Gastroesophageal sphincter (tissue), 4 donors: ENCODE results near the gene EVL. TPM values are rescaled to one million over a fixed set of nuclear protein-coding genes. Genes with fewer than 3 reads are reported as not detected.
A peak's percentile ranks its signal among the peaks of the same experiment; 100 is the strongest.

Experiments used
- ATAC-seq: fragments of 150-250 bp; one replicate; pipeline ENCODE4 v1.9.1; 2016; ENCODE audit warnings: mild to moderate bottlenecking, moderate library complexity
- H3K27ac ChIP-seq, 4 donors: fragments of 200-600 bp; sonication (generic) in 3 of 4; 1 replicate in 3 of 4; 2 replicates in 1 of 4; pipeline ENCODE4 v1.5.1; 2016 to 2019
- H3K27me3 ChIP-seq: fragments of 200-600 bp; sonication (generic); one replicate; pipeline ENCODE4 v1.5.1; 2019
- H3K36me3 ChIP-seq, 2 donors: fragments of 200-600 bp; sonication (generic); one replicate each; pipeline ENCODE4 v1.5.1; 2019; ENCODE audit warnings: control low read depth in 1 of 2
- H3K4me1 ChIP-seq, 3 donors: fragments of 200-600 bp; sonication (generic); 1 replicate in 2 of 3; 2 replicates in 1 of 3; pipeline ENCODE4 v1.5.1; 2016 to 2019; ENCODE audit warnings: control low read depth in 2 of 3
- H3K4me3 ChIP-seq, 2 donors: fragments of 200-600 bp; sonication (generic); one replicate each; pipeline ENCODE4 v1.5.1; 2019; ENCODE audit warnings: mild to moderate bottlenecking in 1 of 2, moderate library complexity in 1 of 2
- H3K9me3 ChIP-seq, 3 donors: fragments of 200-600 bp; sonication (generic); one replicate each; pipeline ENCODE4 v1.5.1; 2017 to 2019; ENCODE audit warnings: control low read depth in 2 of 3
- EP300 ChIP-seq: sonication (generic); formaldehyde crosslinking; IDR thresholded peaks from one replicate; pipeline ENCODE4 v1.6.1; 2017; ENCODE audit warnings: antibody characterized with exemption, mild to moderate bottlenecking
- POLR2A ChIP-seq, 2 donors: fragments of 450-650 bp; IDR thresholded peaks; one replicate each; pipeline ENCODE4 v1.6.1; 2017; ENCODE audit warnings: antibody characterized with exemption in 2 of 2, mild to moderate bottlenecking in 2 of 2, moderate library complexity in 1 of 2
- POLR2AphosphoS5 ChIP-seq: sonication (generic); formaldehyde crosslinking; IDR thresholded peaks from one replicate; pipeline ENCODE4 v1.6.1; 2017; ENCODE audit warnings: antibody characterized with exemption
- WGBS, 2 donors: methylation state at CpG; one replicate each; pipeline ENCODE4 v1.1.5; 2018; ENCODE audit warnings: low coverage in 1 of 2; 5-methylcytosine and 5-hydroxymethylcytosine counted together
- total RNA-seq, 4 donors: library from RNA; depleted of rRNA; stranded (reverse); fragments of >200 nt; gene quantifications; one replicate each; pipeline ENCODE4 v1.1.0, GENCODE V29; 2016
- TF ChIP-seq, protein P1 (sequence below), 4 experiments: fragments of 200-600 bp in 2 of 4; fragments of 450-650 bp in 2 of 4; sonication (generic) in 1 of 4; IDR thresholded peaks; one replicate each; pipeline ENCODE4 v1.5.1; 2017 to 2019; ENCODE audit warnings: antibody characterized with exemption in 4 of 4, mild to moderate bottlenecking in 2 of 4, moderate library complexity in 2 of 4

Gene EVL
- total RNA-seq, 4 donors from 2014 or later: 36.1 to 42.6 (median 38.5) TPM

GRCh38 chr14:100159094-100159864 lies 94.1 kb downstream of the EVL start, which contains the start of gene DEGS2:
Gene DEGS2, minus strand, starts transcription at chr14:100159645. Its CDS starts 58 bp downstream, at chr14:100159587.
- TF ChIP-seq, protein P1, sequence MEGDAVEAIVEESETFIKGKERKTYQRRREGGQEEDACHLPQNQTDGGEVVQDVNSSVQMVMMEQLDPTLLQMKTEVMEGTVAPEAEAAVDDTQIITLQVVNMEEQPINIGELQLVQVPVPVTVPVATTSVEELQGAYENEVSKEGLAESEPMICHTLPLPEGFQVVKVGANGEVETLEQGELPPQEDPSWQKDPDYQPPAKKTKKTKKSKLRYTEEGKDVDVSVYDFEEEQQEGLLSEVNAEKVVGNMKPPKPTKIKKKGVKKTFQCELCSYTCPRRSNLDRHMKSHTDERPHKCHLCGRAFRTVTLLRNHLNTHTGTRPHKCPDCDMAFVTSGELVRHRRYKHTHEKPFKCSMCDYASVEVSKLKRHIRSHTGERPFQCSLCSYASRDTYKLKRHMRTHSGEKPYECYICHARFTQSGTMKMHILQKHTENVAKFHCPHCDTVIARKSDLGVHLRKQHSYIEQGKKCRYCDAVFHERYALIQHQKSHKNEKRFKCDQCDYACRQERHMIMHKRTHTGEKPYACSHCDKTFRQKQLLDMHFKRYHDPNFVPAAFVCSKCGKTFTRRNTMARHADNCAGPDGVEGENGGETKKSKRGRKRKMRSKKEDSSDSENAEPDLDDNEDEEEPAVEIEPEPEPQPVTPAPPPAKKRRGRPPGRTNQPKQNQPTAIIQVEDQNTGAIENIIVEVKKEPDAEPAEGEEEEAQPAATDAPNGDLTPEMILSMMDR (IDR thresholded peaks at IDR 0.05): no peak
- TF ChIP-seq EP300 (no peak), POLR2A (IDR thresholded peaks at IDR 0.05) (no peak), POLR2AphosphoS5 (no peak)
- Histone ChIP-seq H3K27me3 (peaks cover 73% of the 10 kb centered on the region), H3K27ac (no peak within 1 kb of the TSS), H3K4me3 (peak within 1 kb of the TSS in 1 of 2 donors; percentile 48), H3K4me1 (peaks cover 0 to 17% (median 13%) of the 10 kb centered on the region in 3 donors), H3K9me3 (peaks cover 0 to 12% (median 0%) of the 10 kb centered on the region in 3 donors), H3K36me3 (no peaks in the 10 kb centered on the region)
- peak; percentile 37 for ATAC-seq
- WGBS, 2 donors: no CpG with 5 or more reads among the region's 94 CpGs

DNA sequence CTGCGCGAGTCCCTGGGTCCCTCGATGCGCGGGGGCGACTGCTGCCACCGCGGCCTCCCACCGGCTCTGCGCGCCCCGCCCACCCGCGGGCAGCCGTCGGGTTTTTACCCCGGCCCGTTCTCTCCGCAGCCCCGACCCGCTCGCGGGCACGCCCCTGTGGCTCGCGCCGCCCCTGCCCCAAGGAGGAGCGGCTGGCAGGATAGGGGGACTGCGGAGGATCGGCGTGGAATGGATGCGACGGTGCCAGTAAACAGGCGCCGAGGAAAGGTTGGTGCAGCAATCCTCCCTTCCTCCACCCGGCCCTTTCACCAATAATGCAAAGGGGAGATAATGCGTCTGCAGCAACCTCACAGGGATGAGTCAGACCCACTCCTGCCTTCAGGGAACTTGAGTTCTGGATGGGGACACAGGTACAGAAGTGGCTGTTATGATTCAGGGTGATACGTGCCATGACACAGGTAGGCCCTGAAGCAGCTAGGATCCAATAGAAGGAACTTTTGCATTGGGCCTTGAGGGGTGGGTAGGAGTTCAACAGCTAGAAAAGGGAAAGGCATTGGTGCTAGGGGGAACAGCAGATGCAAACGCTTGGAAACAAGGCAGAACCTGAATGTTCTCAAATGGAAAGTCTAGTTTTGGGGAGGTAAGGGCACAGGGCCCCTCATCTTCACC lies 94.8 kb downstream of the EVL start:
- Histone ChIP-seq H3K4me1 (peaks cover 0 to 17% (median 13%) of the 10 kb centered on the region in 3 donors), H3K36me3 (no peaks in the 10 kb centered on the region), H3K27ac (no peak overlapping the region), H3K27me3 (peaks cover 66% of the 10 kb centered on the region), H3K9me3 (peaks cover 0 to 5% (median 0%) of the 10 kb centered on the region in 3 donors), H3K4me3 (peak overlapping the region in 1 of 2 donors; percentile 48)
- no peak for ATAC-seq
- TF ChIP-seq POLR2A (IDR thresholded peaks at IDR 0.05) (no peak), POLR2AphosphoS5 (no peak), EP300 (no peak)
- TF ChIP-seq, protein P1 (IDR thresholded peaks at IDR 0.05): no peak
- WGBS, 2 donors: 29% methylated on average over 7 of the region's 39 CpGs; no CpG with 5 or more reads in 1 of the 2 donors

- Histone ChIP-seq H3K36me3 (no peaks in the 10 kb centered on the region), H3K27me3 (peaks cover 66% of the 10 kb centered on the region), H3K4me1 (peaks cover 0 to 22% (median 13%) of the 10 kb centered on the region in 3 donors), H3K4me3 (no peak overlapping the region), H3K9me3 (no peaks in the 10 kb centered on the region), H3K27ac (no peak overlapping the region)
- no peak for ATAC-seq
- TF ChIP-seq, protein P1 (IDR thresholded peaks at IDR 0.05): no peak
- TF ChIP-seq POLR2A (IDR thresholded peaks at IDR 0.05): no peak
- TF ChIP-seq POLR2AphosphoS5: no peak
- no peak for TF ChIP-seq EP300
- WGBS, 2 donors: 60% methylated on average over 3 of the region's 7 CpGs; no CpG with 5 or more reads in 1 of the 2 donors
Observed at GRCh38 chr14:100160534-100160916, 95.3 kb downstream of the EVL start.

DNA sequence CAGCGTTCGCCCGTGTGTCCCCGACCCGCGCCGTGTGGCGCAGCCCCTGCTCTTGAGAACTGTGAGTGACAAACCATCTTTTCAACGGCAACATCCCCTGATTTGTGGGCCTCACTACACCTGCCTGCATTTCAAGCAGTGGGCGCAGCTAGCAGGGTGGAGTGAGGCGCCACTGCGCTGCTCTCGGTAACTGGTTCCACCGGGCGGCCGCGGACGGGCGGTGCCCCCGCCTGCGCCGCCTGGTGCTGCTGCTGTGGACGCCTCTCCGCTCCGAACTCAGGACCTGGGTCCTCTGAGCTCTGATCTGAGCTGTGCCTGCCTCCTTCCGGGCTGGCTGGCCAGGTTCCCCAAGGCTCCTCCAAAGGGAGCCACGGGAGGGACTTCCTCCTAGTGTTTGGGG lies 100.2 kb downstream of the EVL start:
- Histone ChIP-seq H3K9me3 (no peaks in the 10 kb centered on the region), H3K27ac (no peak overlapping the region), H3K4me1 (peaks cover 0 to 19% (median 0%) of the 10 kb centered on the region in 3 donors), H3K36me3 (no peaks in the 10 kb centered on the region), H3K4me3 (peak overlapping the region in 1 of 2 donors; percentile 10), H3K27me3 (peaks cover 52% of the 10 kb centered on the region)
- ATAC-seq: peak; percentile 68
- WGBS, 2 donors: 25 to 32% methylated on average over 6 to 10 of the region's 27 CpGs
- TF ChIP-seq POLR2A (IDR thresholded peaks at IDR 0.05): no peak
- TF ChIP-seq, protein P1 (IDR thresholded peaks at IDR 0.05): peak in 1 of 4 experiments; percentile 25
